GM06990 (cell line): Measurements from ENCODE around the gene TMA7.

Source experiments
- DNase-seq: peaks from one replicate; pipeline ENCODE4 v3.0.0-alpha.2; 2011; ENCODE audit not compliant: insufficient read length; ENCODE audit errors: extremely low read depth
- H3K27me3 ChIP-seq: replicated peaks from 2 replicates; pipeline ENCODE4 v1.6.0; 2011; ENCODE audit warnings: low read length; ENCODE audit not compliant: control insufficient read depth, insufficient read depth
- H3K36me3 ChIP-seq: 2 replicates; pipeline ENCODE4 v1.5.1; 2011; ENCODE audit warnings: low read length; ENCODE audit not compliant: control insufficient read depth, insufficient read depth
- H3K4me3 ChIP-seq: replicated peaks from 2 replicates; pipeline ENCODE4 v1.5.1; 2011; ENCODE audit warnings: low read depth, mild to moderate bottlenecking, control low read depth, low read length
- CTCF ChIP-seq: IDR thresholded peaks from 2 replicates; pipeline ENCODE4 v1.5.1; 2011; ENCODE audit warnings: low read length, control low read depth, mild to moderate bottlenecking, inconsistent platforms; ENCODE audit not compliant: insufficient read depth, poor library complexity, severe bottlenecking

TMA7 gene

DNA sequence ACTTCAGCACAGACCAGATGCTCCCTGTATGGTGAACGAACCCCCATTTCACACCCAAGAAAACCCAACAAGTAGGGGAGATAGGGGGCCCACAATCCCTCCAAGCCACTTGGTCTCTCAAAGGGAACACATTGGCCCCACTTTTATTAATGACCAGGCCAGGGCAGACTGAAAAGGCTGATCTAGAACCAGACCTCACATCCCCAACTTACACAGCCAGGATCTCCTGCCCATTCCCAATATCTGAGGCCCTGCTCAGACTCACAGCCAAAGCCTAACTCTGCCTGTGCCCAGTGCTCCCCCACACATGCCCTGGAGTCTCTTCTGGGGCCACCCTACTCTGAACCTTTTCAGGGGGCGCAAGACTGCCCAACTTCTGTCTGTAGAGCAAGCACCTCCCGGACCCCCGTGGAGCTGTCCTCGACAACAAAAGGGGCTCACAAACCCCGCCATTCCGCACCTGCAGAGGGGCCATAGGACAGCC lies 11.9 kb upstream of the TMA7 start:
- Histone ChIP-seq H3K4me3 (no peak overlapping the region), H3K27me3 (no peaks in the 10 kb centered on the region), H3K36me3 (peaks cover 6% of the 10 kb centered on the region)
- DNase-seq, result no peak
- TF ChIP-seq CTCF, result no peak

DNA sequence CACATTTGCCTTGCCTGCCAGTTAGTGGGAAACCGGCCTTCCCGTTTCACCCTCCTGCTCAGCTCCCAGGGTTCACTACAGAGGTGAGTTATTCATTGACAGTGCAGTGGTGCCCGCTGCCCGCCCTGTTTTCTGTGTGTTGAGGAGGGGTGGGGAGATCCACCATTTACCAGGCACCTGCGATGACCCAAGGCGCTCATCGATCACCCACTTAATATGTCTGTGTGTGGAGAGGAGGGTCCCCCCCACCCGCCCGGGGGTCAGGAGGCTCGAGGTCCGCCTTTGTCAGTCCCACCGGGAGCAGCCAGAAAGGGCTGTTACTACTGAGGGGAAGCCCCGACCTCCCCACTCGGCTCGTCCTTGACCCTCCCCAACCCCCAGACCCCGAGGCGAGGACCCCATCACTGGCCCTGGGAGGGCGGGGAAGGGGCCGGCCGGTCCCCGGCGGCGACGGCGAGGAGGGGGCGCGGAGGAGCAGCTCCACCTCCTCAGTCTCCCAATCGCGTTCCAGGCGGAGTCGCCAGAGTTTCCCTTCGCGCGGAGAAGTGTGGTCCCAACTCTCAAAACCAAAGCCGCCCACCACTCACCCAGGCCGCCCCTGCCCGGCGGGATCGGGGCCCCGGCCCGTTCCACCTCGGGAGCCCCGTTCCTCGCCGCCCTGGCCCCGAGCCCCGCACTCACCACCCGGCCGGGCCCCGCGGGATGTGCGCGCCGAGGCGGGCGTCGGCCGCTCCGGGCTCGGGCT lies 11.3 kb upstream of the TMA7 start:
- DNase-seq, result no peak
- no peaks in the 10 kb centered on the region for H3K27me3 ChIP-seq
- H3K4me3 ChIP-seq, result peak overlapping the region; percentile 60
- TF ChIP-seq CTCF, result no peak
- peaks cover 12% of the 10 kb centered on the region for H3K36me3 ChIP-seq

DNA sequence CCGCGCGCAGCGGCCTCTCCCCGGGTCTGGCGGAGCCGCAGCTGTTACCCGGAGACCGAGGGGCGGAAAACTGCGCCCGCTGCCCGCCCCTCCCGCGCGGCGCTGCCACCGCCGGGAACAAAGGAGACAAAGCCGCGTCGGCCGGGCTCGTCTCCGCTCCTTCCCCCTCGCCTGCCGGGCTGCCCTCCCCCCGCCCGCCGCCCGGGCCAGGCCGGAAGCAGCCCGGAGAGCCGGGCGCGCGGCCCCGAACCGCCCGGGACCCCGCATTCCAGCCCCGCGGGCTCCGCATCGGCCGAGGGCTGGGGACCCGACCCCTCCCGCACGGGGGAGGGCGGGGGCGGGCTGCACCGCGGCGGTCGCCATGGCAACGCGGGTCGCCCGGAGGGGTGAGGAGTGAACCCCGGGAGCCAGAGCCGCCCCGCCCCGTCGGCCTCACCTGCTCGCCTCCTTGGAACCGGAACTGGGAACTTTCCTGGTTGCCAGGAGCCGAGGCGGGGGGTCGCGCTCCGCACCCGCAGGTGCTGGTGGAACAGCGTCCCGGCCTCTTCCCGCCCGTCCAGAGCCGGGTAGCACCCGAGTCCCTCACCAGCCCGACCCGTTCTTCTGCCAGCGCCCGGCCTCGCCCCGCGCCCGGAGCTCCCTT lies 10.6 kb upstream of the TMA7 start:
- H3K27me3 ChIP-seq, result no peaks in the 10 kb centered on the region
- peak; percentile 67 for DNase-seq
- H3K4me3 ChIP-seq, result peak overlapping the region; percentile 60
- peaks cover 13% of the 10 kb centered on the region for H3K36me3 ChIP-seq
- no peak for TF ChIP-seq CTCF

DNA sequence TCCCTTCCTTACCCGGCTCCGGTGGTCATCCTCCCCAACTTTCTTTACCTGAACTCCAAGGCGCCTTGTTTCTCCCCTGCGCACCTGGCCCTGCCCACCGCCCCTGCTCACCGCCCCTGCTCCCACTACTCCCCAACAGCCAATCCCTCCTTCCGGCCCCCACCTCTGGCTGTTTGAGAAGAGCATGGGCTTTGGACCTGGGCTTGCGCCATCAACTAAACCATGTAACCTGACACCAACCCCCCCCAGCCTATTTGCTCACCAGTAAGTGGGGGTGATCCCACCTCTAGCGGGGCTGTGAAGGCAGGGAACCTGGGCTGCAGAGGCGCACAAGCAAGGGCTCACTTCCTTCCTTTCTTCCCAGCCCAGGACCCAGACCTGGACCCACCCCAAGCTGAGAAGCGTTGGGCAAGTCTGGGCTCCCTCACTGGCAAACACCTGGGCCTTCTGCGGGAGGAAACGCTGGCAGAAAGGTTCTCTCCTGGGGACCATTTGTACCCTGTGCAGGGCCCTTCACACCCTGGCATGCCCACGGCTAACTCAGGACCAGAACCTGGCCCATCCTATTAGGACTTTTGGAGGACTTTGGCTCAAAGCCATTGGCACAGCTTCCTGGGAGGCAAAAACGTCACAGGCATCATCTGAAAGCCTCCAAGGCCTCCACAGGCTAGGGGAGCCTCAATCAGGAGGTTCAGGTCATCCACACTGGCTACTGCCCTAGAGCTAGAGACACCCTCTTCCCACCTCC lies 9.9 kb upstream of the TMA7 start, which contains the start of gene PLXNB1:
TSS of gene PLXNB1 (minus strand) at position 127 of the 748 bp plus-strand sequence. CDS start 5,475 bp downstream, outside the sequence.
- peaks cover 13% of the 10 kb centered on the region for H3K36me3 ChIP-seq
- no peak for TF ChIP-seq CTCF
- no peak for DNase-seq
- H3K4me3 ChIP-seq, result peak within 1 kb of the TSS; percentile 60
- H3K27me3 ChIP-seq, result no peaks in the 10 kb centered on the region

- no peak for TF ChIP-seq CTCF
- DNase-seq, result no peak
- no peaks in the 10 kb centered on the region for H3K27me3 ChIP-seq
- H3K36me3 ChIP-seq, result peaks cover 13% of the 10 kb centered on the region
- no peak overlapping the region for H3K4me3 ChIP-seq
Measured at GRCh38 chr3:48430708-48431101, 9.4 kb upstream of the TMA7 start.
